ENCODE data around the gene HS1BP3. TPM values are rescaled to one million over a fixed set of nuclear protein-coding genes. Genes with fewer than 3 reads are reported as not detected.

Gene HS1BP3
- total RNA-seq, 1 experiment from 2014 or later: 19.6 TPM

- no peaks in the 10 kb centered on the region for H3K79me2 ChIP-seq (ENCODE audit: low read length)
- no peak for DNase-seq
- no peaks in the 10 kb centered on the region for H4K20me1 ChIP-seq (ENCODE audit: low read length)
- TF ChIP-seq EZH2phosphoT487 (IDR thresholded peaks at IDR 0.05; ENCODE audit: borderline replicate concordance, low read length) (no peak), EZH2 (IDR thresholded peaks at IDR 0.05; ENCODE audit: low read length, unreplicated experiment) (no peak), CTCF (conservative IDR thresholded peaks at IDR 0.05; ENCODE audit: low read depth, low read length) (no peak)
- H3K9me3 ChIP-seq (ENCODE audit: low read length): no peaks in the 10 kb centered on the region
- CTCF ChIA-PET: interaction anchor here (0.6 kb wide), 1 partner anchor 179 kb away, joined by 3 read pairs; the partner anchor contains the start of gene RHOB
- H3K36me3 ChIP-seq (ENCODE audit: low read depth, low read length): no peaks in the 10 kb centered on the region
- H3K27me3 ChIP-seq (ENCODE audit: low read length): no peaks in the 10 kb centered on the region
- no peak overlapping the region for H3K9ac ChIP-seq (ENCODE audit: low read length)
- H3K27ac ChIP-seq (ENCODE audit: low read length): no peak overlapping the region
- no peak overlapping the region for H3K4me3 ChIP-seq (ENCODE audit: low read length)
- H3F3A ChIP-seq (ENCODE audit: low read length, unreplicated experiment): no peaks in the 10 kb centered on the region
- H3K4me2 ChIP-seq (ENCODE audit: low read length): no peak overlapping the region
- H2AFZ ChIP-seq (ENCODE audit: low read length): no peak overlapping the region
- no peaks in the 10 kb centered on the region for H3K9me2 ChIP-seq (replicated peaks; ENCODE audit: low read length)
- H3K4me1 ChIP-seq (ENCODE audit: insufficient read depth, low read length): no peaks in the 10 kb centered on the region
- no TSS peak for BruUV-seq (replicated peaks)
- intact Hi-C loops (cut with micrococcal nuclease): no loop called here
- ATAC-seq: no peak
- POLR2A ChIA-PET (ENCODE audit: unreplicated experiment): no interaction called here
These were observed 25.2 kb downstream of the HS1BP3 start for GRCh38 chr2:20625491-20626391.

- ATAC-seq (no peak), DNase-seq (no peak)
- ChIA-PET POLR2A (ENCODE audit: unreplicated experiment) (no interaction called here), CTCF (no interaction called here)
- Histone ChIP-seq H3K79me2 (ENCODE audit: low read length) (no peaks in the 10 kb centered on the region), H3K4me2 (ENCODE audit: low read length) (no peak overlapping the region), H3K9me2 (replicated peaks; ENCODE audit: low read length) (no peaks in the 10 kb centered on the region), H3K9me3 (ENCODE audit: low read length) (no peaks in the 10 kb centered on the region), H3K27ac (ENCODE audit: low read length) (no peak overlapping the region), H3K27me3 (ENCODE audit: low read length) (no peaks in the 10 kb centered on the region), H3K4me3 (ENCODE audit: low read length) (no peak overlapping the region), H3K4me1 (ENCODE audit: insufficient read depth, low read length) (no peaks in the 10 kb centered on the region), H3F3A (ENCODE audit: low read length, unreplicated experiment) (no peaks in the 10 kb centered on the region), H2AFZ (ENCODE audit: low read length) (no peak overlapping the region), H4K20me1 (ENCODE audit: low read length) (no peaks in the 10 kb centered on the region), H3K36me3 (ENCODE audit: low read depth, low read length) (no peaks in the 10 kb centered on the region), H3K9ac (ENCODE audit: low read length) (no peak overlapping the region)
- TF ChIP-seq EZH2 (IDR thresholded peaks at IDR 0.05; ENCODE audit: low read length, unreplicated experiment): no peak
- no TSS peak for BruUV-seq (replicated peaks)
- intact Hi-C loops (cut with micrococcal nuclease): no loop called here
These were observed 25.9 kb downstream of the HS1BP3 start for GRCh38 chr2:20624884-20625485.

- CTCF ChIA-PET: no interaction called here
- POLR2A ChIA-PET (ENCODE audit: unreplicated experiment): no interaction called here
- no peaks in the 10 kb centered on the region for H3K9me2 ChIP-seq (replicated peaks; ENCODE audit: low read length)
These were observed 26.6 kb downstream of the HS1BP3 start for GRCh38 chr2:20624156-20624883.

More at GRCh38 chr2:20624156-20624883, 26.6 kb downstream of the HS1BP3 start:
- TF ChIP-seq EZH2phosphoT487 (IDR thresholded peaks at IDR 0.05; ENCODE audit: borderline replicate concordance, low read length) (no peak), CTCF (conservative IDR thresholded peaks at IDR 0.05; ENCODE audit: low read depth, low read length) (no peak)
- Histone ChIP-seq H3K27me3 (ENCODE audit: low read length) (no peaks in the 10 kb centered on the region), H3K9ac (ENCODE audit: low read length) (no peak overlapping the region), H4K20me1 (ENCODE audit: low read length) (no peaks in the 10 kb centered on the region), H2AFZ (ENCODE audit: low read length) (no peak overlapping the region), H3K79me2 (ENCODE audit: low read length) (no peaks in the 10 kb centered on the region), H3K36me3 (ENCODE audit: low read depth, low read length) (no peaks in the 10 kb centered on the region), H3K4me2 (ENCODE audit: low read length) (no peak overlapping the region), H3K4me3 (ENCODE audit: low read length) (no peak overlapping the region), H3K4me1 (ENCODE audit: insufficient read depth, low read length) (no peaks in the 10 kb centered on the region), H3K27ac (ENCODE audit: low read length) (no peak overlapping the region), H3F3A (ENCODE audit: low read length, unreplicated experiment) (no peaks in the 10 kb centered on the region), H3K9me3 (ENCODE audit: low read length) (no peaks in the 10 kb centered on the region)
- no TSS peak for BruUV-seq (replicated peaks)
- intact Hi-C loops (cut with micrococcal nuclease): no loop called here
- DNase-seq (no peak), ATAC-seq (no peak)

All from PC-3 (cell line).